Testis (tissue), 3 donors: Measurements from ENCODE around the gene EGR1. TPM values are rescaled to one million over a fixed set of nuclear protein-coding genes. Genes with fewer than 3 reads are reported as not detected.
"Not testable (repeated sequence)": the region's sequence is repeated elsewhere in the genome, so short reads cannot be mapped to it uniquely, and the experiment has no call there.

Experiments used
- DNase-seq: peaks from one replicate; pipeline ENCODE4 v3.0.0-alpha.2; 2019
- H3K27ac ChIP-seq, 2 donors: fragments of 200-600 bp; sonication (generic); one replicate each; pipeline ENCODE4 v1.5.1; 2019
- H3K27me3 ChIP-seq: fragments of 200-600 bp; sonication (generic); one replicate; pipeline ENCODE4 v1.5.1; 2019
- H3K36me3 ChIP-seq: fragments of 200-600 bp; sonication (generic); one replicate; pipeline ENCODE4 v1.5.1; 2017; ENCODE audit warnings: low read depth; ENCODE audit errors: missing control alignments
- H3K4me1 ChIP-seq: fragments of 200-600 bp; sonication (generic); one replicate; pipeline ENCODE4 v1.5.1; 2019
- H3K4me3 ChIP-seq, 2 donors: fragments of 200-600 bp; sonication (generic); one replicate each; pipeline ENCODE4 v1.5.1; 2017 to 2019
- H3K9me3 ChIP-seq: fragments of 200-600 bp; sonication (generic); one replicate; pipeline ENCODE4 v1.5.1; 2017
- POLR2A ChIP-seq: fragments of 450-650 bp; IDR thresholded peaks from one replicate; pipeline ENCODE4 v1.6.1; 2017; ENCODE audit warnings: antibody characterized with exemption, mild to moderate bottlenecking, moderate library complexity
- WGBS, 2 donors: methylation state at CpG; one replicate each; pipeline ENCODE4 v1.1.5; 2018; 5-methylcytosine and 5-hydroxymethylcytosine counted together
- intact Hi-C: fragments of 100-400 bp; cut with DNase I; formaldehyde crosslinking; loops from one replicate; pipeline ENCODE4 v1.15.1; 2023; ENCODE audit warnings: low total_unique reads
- polyA plus RNA-seq: library from polyadenylated mRNA; stranded (reverse); fragments of 350-450 nt; fragmentation: Illumina TruSeq; extraction: RNeasy Lipid Tissue Mini Kit (QIAGEN cat#74804); gene quantifications from one replicate; pipeline ENCODE4 v1.2.3, GENCODE V29; 2014; ENCODE audit warnings: low read depth, low replicate concordance; ENCODE audit not compliant: insufficient read depth
- total RNA-seq, 2 donors: library from RNA; depleted of rRNA; stranded (reverse); fragments of >200 nt; gene quantifications; one replicate each; pipeline ENCODE4 v1.2.3, GENCODE V29; 2016
- TF ChIP-seq, protein P1 (sequence below), 3 experiments: fragments of 450-650 bp in 2 of 3; fragments of 200-600 bp in 1 of 3; sonication (generic) in 1 of 3; IDR thresholded peaks; one replicate each; pipeline ENCODE4 v1.5.1; 2016 to 2019; ENCODE audit warnings: antibody characterized with exemption in 3 of 3, mild to moderate bottlenecking in 2 of 3, moderate library complexity in 1 of 3

EGR1 gene
- total and polyA plus RNA-seq, 3 donors from 2014 or later: 8.7 to 63.6 (median 11.9) TPM

DNA sequence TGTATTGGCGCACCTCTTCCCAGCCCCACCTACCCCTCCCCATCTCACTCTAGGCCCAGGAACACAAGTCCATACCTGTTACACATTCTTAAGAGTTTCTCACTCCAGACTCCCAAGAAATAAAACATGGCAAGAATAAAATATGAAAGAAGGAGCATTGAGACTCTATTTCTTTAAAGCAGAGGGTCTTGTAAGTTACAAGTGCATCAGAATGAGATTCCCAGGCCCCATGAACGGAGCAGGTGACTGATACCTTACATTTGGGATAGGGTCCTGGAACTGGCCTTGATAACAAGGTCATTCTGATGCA is 5.7 kb downstream of the EGR1 start:
- Histone ChIP-seq H3K4me3 (no peak overlapping the region), H3K27me3 (no peaks in the 10 kb centered on the region), H3K9me3 (no peaks in the 10 kb centered on the region), H3K36me3 (no peaks in the 10 kb centered on the region), H3K4me1 (peaks cover 5% of the 10 kb centered on the region), H3K27ac (no peak overlapping the region)
- WGBS, 2 donors: 75 to 80% methylated on average over 2 of the region's 2 CpGs
- intact Hi-C loops: no loop called here
- TF ChIP-seq POLR2A: no peak
- TF ChIP-seq, protein P1, sequence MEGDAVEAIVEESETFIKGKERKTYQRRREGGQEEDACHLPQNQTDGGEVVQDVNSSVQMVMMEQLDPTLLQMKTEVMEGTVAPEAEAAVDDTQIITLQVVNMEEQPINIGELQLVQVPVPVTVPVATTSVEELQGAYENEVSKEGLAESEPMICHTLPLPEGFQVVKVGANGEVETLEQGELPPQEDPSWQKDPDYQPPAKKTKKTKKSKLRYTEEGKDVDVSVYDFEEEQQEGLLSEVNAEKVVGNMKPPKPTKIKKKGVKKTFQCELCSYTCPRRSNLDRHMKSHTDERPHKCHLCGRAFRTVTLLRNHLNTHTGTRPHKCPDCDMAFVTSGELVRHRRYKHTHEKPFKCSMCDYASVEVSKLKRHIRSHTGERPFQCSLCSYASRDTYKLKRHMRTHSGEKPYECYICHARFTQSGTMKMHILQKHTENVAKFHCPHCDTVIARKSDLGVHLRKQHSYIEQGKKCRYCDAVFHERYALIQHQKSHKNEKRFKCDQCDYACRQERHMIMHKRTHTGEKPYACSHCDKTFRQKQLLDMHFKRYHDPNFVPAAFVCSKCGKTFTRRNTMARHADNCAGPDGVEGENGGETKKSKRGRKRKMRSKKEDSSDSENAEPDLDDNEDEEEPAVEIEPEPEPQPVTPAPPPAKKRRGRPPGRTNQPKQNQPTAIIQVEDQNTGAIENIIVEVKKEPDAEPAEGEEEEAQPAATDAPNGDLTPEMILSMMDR (IDR thresholded peaks at IDR 0.05): no peak
- DNase-seq: no peak

DNA sequence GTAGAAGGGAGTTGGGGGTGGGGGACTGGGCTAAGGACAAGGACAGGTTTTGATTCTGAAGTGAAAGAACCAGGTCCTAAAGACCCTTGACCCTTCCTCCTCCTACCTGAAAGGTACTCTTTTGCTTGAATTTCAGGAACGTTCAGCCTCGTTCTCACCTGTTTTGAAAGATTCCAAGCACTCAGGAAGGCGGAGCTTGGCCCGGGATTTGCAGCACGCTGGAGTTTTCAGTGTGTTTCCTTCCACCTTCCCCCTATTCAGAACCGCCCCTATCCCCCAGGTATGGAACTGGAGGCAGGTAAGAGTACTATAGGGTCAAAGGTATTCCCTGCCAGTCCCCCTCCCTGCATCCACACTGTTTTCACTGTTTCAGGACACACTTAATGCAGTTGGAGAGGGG is 7.1 kb downstream of the EGR1 start:
- Histone ChIP-seq H3K4me3 (no peak overlapping the region), H3K27me3 (no peaks in the 10 kb centered on the region), H3K36me3 (no peaks in the 10 kb centered on the region), H3K9me3 (no peaks in the 10 kb centered on the region), H3K4me1 (peaks cover 2% of the 10 kb centered on the region), H3K27ac (no peak overlapping the region)
- intact Hi-C loops: no loop called here
- 64 to 66% methylated on average over 6 of the region's 6 CpGs for WGBS, 2 donors
- DNase-seq: no peak
- no peak for TF ChIP-seq POLR2A
- TF ChIP-seq, protein P1 (IDR thresholded peaks at IDR 0.05): no peak

DNA sequence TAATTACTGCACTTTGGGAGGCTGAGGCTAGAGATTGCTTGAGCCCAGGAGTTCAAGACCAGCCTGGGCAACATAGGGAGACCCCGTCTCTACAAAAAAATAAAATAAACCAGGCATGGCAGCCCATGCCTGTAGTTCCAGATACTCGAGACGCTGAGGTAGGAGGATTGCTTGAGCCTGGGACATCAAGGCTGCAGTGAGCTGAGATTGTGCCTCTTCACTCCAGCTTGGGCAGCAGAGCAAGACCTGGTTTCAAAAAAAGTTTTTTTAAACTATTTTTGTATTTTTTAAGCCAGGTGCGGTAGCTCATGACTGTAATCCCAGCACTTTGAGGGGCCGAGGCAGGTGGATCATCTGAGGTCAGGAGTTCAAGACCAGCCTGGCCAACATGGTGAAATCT is 7.9 kb downstream of the EGR1 start:
- H3K9me3 ChIP-seq, intact Hi-C loops: not testable (repeated sequence)
- WGBS, 2 donors: 93 to 100% methylated on average over 5 of the region's 5 CpGs

DNA sequence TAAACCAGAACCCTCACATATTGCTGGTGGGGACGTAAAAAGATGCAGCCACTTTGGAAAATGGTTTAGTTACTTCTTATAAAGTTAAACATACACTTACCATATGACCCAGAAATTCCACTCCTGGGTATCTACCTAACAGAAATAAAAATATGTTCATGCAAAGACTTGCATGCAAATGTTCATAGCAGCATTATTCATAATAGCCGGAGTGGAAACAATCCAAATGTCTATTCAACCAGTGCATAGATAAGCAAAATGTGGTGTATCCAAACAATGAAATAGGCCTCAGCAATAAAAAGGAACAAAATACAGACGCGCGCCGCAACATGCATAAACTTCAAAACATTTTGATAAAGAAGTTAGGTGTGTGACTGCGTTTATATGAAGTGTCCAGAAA is 11.6 kb downstream of the EGR1 start:
- WGBS, 2 donors: 93 to 94% methylated on average over 7 of the region's 7 CpGs
- H3K4me3 ChIP-seq: no peak overlapping the region
- H3K27ac ChIP-seq: no peak overlapping the region
- DNase-seq: no peak
- H3K4me1 ChIP-seq: no peaks in the 10 kb centered on the region
- TF ChIP-seq POLR2A: no peak
- no peaks in the 10 kb centered on the region for H3K9me3 ChIP-seq
- no peaks in the 10 kb centered on the region for H3K27me3 ChIP-seq
- H3K36me3 ChIP-seq: no peaks in the 10 kb centered on the region
- intact Hi-C loops: no loop called here

More for the DNA sequence above, 7.9 kb downstream of the EGR1 start:
- not testable (repeated sequence) for H3K4me1 ChIP-seq, H3K4me3 ChIP-seq, H3K27ac ChIP-seq, H3K36me3 ChIP-seq, H3K27me3 ChIP-seq, DNase-seq

DNA sequence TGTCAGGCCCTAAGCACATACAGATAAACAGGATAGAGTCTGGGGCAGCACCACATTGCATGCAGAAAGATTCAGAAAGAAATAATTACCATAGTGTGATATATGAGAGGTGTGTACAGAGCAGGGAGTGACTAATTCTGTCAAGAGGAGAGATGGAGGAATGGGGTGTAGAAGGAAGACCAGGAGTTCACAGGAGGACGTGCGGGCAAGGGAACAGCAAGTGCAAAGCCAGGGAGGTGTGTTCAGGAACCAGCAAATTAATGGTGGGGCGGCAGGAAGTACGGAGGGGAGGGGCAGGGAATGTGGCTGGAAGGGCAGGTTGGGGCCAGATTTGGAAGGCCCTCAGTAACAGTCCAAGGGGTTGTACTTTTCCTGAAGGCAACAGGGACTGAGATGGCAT is 17.4 kb downstream of the EGR1 start:
- intact Hi-C loops: no loop called here
- Histone ChIP-seq H3K27me3 (no peaks in the 10 kb centered on the region), H3K9me3 (no peaks in the 10 kb centered on the region), H3K4me1 (no peaks in the 10 kb centered on the region), H3K36me3 (no peaks in the 10 kb centered on the region), H3K4me3 (no peak overlapping the region), H3K27ac (no peak overlapping the region)
- TF ChIP-seq, protein P1 (IDR thresholded peaks at IDR 0.05): no peak
- TF ChIP-seq POLR2A: no peak
- DNase-seq: no peak
- 63 to 70% methylated on average over 4 of the region's 4 CpGs for WGBS, 2 donors

DNA sequence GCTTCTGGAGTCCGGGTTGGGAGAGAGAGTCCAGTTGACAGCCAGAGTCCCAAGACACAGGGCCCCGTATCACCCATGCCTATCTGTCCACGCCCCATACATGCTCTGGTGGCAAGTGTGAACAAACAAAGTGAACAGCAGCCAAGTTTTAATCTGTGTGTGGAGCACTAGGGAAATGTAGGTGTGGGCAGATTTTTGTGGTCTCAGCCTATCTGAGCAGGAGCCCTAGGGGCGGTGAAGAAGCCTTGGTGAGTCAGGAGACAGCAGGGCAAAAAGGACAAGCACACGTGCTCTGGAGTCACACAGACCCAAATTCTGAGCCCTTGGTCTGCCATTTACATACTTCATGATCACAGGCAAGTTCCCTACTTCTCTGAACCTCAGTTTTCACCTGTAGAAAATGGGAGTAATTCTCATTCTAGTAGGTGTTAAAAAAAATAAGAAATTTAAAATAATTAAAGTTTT is 23.2 kb downstream of the EGR1 start:
- DNase-seq: no peak
- Histone ChIP-seq H3K4me1 (peaks cover 24% of the 10 kb centered on the region), H3K9me3 (no peaks in the 10 kb centered on the region), H3K36me3 (no peaks in the 10 kb centered on the region), H3K27me3 (no peaks in the 10 kb centered on the region), H3K4me3 (no peak overlapping the region), H3K27ac (no peak overlapping the region)
- no peak for TF ChIP-seq POLR2A
- TF ChIP-seq, protein P1 (IDR thresholded peaks at IDR 0.05): no peak
- intact Hi-C loops: no loop called here
- WGBS, 2 donors: 86 to 96% methylated on average over 5 of the region's 5 CpGs
